Neutrophil (primary cell): ENCODE measurements around the gene ELF1.
A peak's percentile ranks its signal among the peaks of the same experiment; 100 is the strongest.
"Not testable (repeated sequence)": the region's sequence is repeated elsewhere in the genome, so short reads cannot be mapped to it uniquely, and the experiment has no call there.

Experiments
- H3K27ac ChIP-seq: fragments of 200-600 bp; sonication (generic); 2 replicates; pipeline ENCODE4 v1.5.1; 2016; ENCODE audit warnings: mild to moderate bottlenecking, moderate library complexity
- H3K27me3 ChIP-seq: fragments of 200-600 bp; sonication (generic); 2 replicates; pipeline ENCODE4 v1.6.0; 2016; ENCODE audit warnings: mild to moderate bottlenecking
- H3K36me3 ChIP-seq: fragments of 200-600 bp; sonication (generic); 2 replicates; pipeline ENCODE4 v1.5.1; 2017
- H3K4me1 ChIP-seq, 2 experiments: fragments of 200-600 bp in 1 of 2; sonication (generic) in 1 of 2; 1 replicate in 1 of 2; 2 replicates in 1 of 2; pipeline versions ENCODE4 v1.5.1 to v1.6.1; 2013 to 2016; ENCODE audit warnings: low read depth in 1 of 2, low read length in 1 of 2, mild to moderate bottlenecking in 1 of 2, moderate library complexity in 1 of 2; ENCODE audit not compliant: control insufficient read depth in 1 of 2, insufficient read depth in 1 of 2
- H3K4me3 ChIP-seq, 2 experiments: fragments of 200-600 bp in 1 of 2; sonication (generic) in 1 of 2; 1 replicate in 1 of 2; 2 replicates in 1 of 2; pipeline ENCODE4 v1.5.1; 2013 to 2016; ENCODE audit warnings: low read depth in 1 of 2, low read length in 1 of 2, mild to moderate bottlenecking in 1 of 2, moderate library complexity in 1 of 2
- H3K9me3 ChIP-seq: fragments of 200-600 bp; sonication (generic); 2 replicates; pipeline ENCODE4 v1.5.1; 2016
- TF ChIP-seq, protein P1 (sequence below): fragments of 200-600 bp; sonication (generic); IDR thresholded peaks from 2 replicates; pipeline ENCODE4 v1.5.1; 2016; ENCODE audit warnings: antibody characterized with exemption

Gene ELF1

DNA sequence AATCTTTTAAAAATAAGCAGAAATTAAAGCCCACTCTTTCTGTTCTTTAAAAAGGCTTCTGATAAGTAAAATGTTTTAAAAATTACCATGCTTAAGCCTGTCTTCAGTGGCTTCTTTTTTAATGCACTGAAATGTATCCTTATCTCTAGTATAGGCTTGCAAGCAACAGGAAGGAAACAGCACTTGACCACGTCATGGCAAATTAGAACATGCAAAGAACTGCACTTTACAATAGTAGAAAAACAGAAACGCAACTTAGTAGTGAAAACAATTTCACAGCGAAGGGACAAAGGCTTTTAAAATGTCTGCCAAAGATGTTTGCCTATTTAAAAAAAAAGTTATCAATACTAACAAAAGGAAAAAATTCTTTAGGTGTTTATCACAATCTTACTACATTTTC, 36.3 kb downstream of the ELF1 start:
- TF ChIP-seq, protein P1, sequence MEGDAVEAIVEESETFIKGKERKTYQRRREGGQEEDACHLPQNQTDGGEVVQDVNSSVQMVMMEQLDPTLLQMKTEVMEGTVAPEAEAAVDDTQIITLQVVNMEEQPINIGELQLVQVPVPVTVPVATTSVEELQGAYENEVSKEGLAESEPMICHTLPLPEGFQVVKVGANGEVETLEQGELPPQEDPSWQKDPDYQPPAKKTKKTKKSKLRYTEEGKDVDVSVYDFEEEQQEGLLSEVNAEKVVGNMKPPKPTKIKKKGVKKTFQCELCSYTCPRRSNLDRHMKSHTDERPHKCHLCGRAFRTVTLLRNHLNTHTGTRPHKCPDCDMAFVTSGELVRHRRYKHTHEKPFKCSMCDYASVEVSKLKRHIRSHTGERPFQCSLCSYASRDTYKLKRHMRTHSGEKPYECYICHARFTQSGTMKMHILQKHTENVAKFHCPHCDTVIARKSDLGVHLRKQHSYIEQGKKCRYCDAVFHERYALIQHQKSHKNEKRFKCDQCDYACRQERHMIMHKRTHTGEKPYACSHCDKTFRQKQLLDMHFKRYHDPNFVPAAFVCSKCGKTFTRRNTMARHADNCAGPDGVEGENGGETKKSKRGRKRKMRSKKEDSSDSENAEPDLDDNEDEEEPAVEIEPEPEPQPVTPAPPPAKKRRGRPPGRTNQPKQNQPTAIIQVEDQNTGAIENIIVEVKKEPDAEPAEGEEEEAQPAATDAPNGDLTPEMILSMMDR, result no peak
- Histone ChIP-seq H3K4me3 (peak overlapping the region; percentile 64 to 67), H3K27me3 (no peaks in the 10 kb centered on the region), H3K9me3 (no peaks in the 10 kb centered on the region), H3K27ac (peak overlapping the region; percentile 90), H3K4me1 (peaks cover 85 to 88% of the 10 kb centered on the region in 2 experiments), H3K36me3 (no peaks in the 10 kb centered on the region)

DNA sequence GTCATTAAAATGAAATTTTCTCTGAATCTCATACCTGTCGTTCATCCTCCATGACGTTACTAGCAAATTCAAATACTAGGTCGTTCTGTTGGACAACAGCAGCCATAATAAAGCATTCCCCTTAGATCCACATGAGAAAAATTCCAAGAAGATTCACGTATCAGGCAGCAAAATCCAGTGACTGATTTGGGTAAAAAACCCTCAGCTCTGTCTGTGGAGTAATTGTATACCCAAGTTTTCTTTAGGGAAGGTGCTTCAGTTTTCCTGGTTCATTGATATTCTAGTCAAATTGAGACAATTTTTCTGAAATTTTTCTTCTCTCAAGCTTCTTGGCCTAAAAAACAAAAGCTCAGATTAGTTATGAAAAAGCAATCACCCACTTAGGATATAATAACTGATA, 37.2 kb downstream of the ELF1 start:
- Histone ChIP-seq H3K9me3 (no peaks in the 10 kb centered on the region), H3K4me1 (peaks cover 93 to 97% of the 10 kb centered on the region in 2 experiments), H3K36me3 (no peaks in the 10 kb centered on the region), H3K27ac (peak overlapping the region; percentile 90), H3K4me3 (peak overlapping the region; percentile 64 to 67), H3K27me3 (no peaks in the 10 kb centered on the region)
- TF ChIP-seq, protein P1, result no peak

DNA sequence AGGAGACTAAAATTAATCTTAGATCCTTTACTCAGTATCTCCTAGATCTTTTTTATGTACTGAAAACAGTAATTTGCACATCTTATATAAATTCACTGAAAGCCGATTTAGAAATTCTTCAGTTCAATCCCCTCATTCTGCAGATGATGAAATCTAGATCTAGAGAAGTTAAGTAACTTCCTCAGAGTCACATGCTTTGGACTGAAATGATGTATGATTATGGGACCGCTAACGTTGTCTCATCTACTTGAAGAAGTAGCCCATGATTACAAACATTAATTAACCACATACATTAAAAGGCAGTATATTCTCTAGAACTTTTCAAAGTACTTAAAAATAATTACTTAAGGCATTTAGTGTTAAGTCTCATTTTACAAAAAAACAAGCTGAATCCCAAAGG, 37.8 kb downstream of the ELF1 start:
- Histone ChIP-seq H3K4me3 (peak overlapping the region; percentile 64 to 67), H3K27me3 (no peaks in the 10 kb centered on the region), H3K4me1 (peaks cover 97 to 100% of the 10 kb centered on the region in 2 experiments), H3K9me3 (no peaks in the 10 kb centered on the region), H3K36me3 (peaks cover 3% of the 10 kb centered on the region), H3K27ac (peak overlapping the region; percentile 90)
- TF ChIP-seq, protein P1, result no peak

DNA sequence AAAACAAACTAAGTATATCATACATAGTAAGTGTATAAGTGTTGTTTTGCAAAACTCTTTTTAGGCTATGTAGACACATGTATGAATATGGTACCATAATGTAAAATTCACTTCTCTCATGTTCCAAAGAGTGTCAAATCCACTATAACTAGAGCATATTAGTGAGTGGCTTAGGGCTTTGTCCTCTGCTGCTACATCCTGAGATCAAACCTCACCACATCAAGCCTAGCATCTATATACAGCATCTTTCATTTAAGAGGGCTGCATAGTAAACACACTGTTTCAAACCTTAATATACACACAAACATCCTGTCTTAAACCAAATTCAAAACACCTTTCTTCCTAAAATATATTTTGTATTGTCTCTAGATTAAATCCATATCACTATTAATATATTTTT, 38.7 kb downstream of the ELF1 start:
- Histone ChIP-seq H3K27me3 (no peaks in the 10 kb centered on the region), H3K4me1 (peaks cover 95 to 99% of the 10 kb centered on the region in 2 experiments), H3K4me3 (peak overlapping the region; percentile 64 to 67), H3K27ac (peak overlapping the region; percentile 90), H3K36me3 (peaks cover 4% of the 10 kb centered on the region), H3K9me3 (no peaks in the 10 kb centered on the region)
- TF ChIP-seq, protein P1, result no peak

DNA sequence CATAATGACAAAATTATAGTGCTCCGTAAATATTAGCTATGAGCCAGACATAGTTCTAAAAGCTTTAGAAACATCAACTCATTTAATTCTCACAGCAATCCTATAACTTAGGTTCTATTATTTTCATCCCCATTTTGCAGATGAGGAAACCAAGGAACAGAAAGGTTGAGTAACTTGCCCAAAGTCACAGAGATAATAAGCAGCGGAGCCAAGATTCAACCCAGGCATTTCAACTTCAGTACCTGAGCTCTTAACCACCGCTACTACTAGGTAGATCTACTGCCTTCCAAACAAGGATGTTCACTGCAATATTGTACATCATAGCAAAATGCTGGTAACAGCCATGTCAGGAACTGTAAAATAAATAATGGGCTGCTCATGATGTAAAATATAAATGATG, 39.9 kb downstream of the ELF1 start:
- H3K9me3 ChIP-seq, result no peaks in the 10 kb centered on the region
- peaks cover 95 to 97% of the 10 kb centered on the region in 2 experiments for H3K4me1 ChIP-seq
- H3K27ac ChIP-seq, result peak overlapping the region; percentile 90
- peaks cover 4% of the 10 kb centered on the region for H3K36me3 ChIP-seq
- peak overlapping the region; percentile 27 to 67 for H3K4me3 ChIP-seq
- H3K27me3 ChIP-seq, result no peaks in the 10 kb centered on the region
- TF ChIP-seq, protein P1, result no peak

DNA sequence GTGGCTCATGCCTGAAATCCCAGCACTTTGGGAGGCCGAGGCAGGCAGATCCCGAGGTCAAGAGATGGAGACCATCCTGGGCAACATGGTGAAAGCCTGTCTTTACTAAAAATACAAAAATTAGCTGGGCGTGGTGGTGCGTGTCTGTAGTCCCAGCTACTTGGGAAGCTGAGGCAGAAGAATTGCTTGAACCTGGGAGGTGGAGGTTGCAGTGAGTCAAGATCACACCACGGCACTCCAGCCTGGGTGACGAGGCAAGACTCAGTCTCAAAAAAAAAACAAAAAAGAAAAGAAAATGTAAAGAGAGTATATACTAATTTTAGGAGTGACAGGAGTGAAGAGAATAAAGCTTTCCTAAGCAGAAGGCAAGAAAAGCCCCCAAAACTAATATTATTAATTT, 41.0 kb downstream of the ELF1 start:
- Histone ChIP-seq H3K27ac (peak overlapping the region; percentile 44), H3K4me3 (peak overlapping the region in 1 of 2 experiments; percentile 16), H3K4me1 (peaks cover 95 to 97% of the 10 kb centered on the region in 2 experiments)
- H3K36me3 ChIP-seq, H3K27me3 ChIP-seq, H3K9me3 ChIP-seq: not testable (repeated sequence)
